Endodermal cell (in vitro differentiated cells): ENCODE results near the gene LAMA2. TPM values are rescaled to one million over a fixed set of nuclear protein-coding genes. Genes with fewer than 3 reads are reported as not detected.

Experiments
- DNase-seq: peaks from one replicate; pipeline ENCODE4 v3.0.0-alpha.2; 2017
- H3K27ac ChIP-seq: 2 replicates; pipeline ENCODE4 v1.5.1; 2013; ENCODE audit warnings: mild to moderate bottlenecking, low read depth, low read length, moderate library complexity
- H3K27me3 ChIP-seq: 2 replicates; pipeline ENCODE4 v1.6.1; 2013; ENCODE audit warnings: mild to moderate bottlenecking, low read length, moderate library complexity; ENCODE audit not compliant: insufficient read depth, control insufficient read depth, poor library complexity, severe bottlenecking
- H3K36me3 ChIP-seq: 2 replicates; pipeline ENCODE4 v1.7.0; 2013; ENCODE audit warnings: mild to moderate bottlenecking, low read length, moderate library complexity; ENCODE audit not compliant: control insufficient read depth, insufficient read depth
- H3K4me1 ChIP-seq: one replicate; pipeline ENCODE4 v1.7.0; 2013; ENCODE audit warnings: low read length; ENCODE audit not compliant: control insufficient read depth, insufficient read depth
- H3K4me3 ChIP-seq: 2 replicates; pipeline ENCODE4 v1.5.1; 2013; ENCODE audit warnings: mild to moderate bottlenecking, low read length, moderate library complexity
- H3K9ac ChIP-seq: 2 replicates; pipeline ENCODE4 v1.6.1; 2013; ENCODE audit warnings: mild to moderate bottlenecking, low read length, moderate library complexity; ENCODE audit not compliant: poor library complexity, severe bottlenecking; ENCODE audit errors: extremely low read depth
- H3K9me3 ChIP-seq: 2 replicates; pipeline ENCODE4 v1.6.1; 2013; ENCODE audit warnings: mild to moderate bottlenecking, low read length, moderate library complexity; ENCODE audit not compliant: control insufficient read depth
- H3K27ac Mint-ChIP-seq: 2 replicates; pipeline ENCODE4 v1.8.0; 2020; ENCODE audit warnings: mixed read lengths
- H3K27me3 Mint-ChIP-seq: 2 replicates; pipeline ENCODE4 v1.8.0; 2021; ENCODE audit warnings: mild to moderate bottlenecking, mixed read lengths; ENCODE audit not compliant: insufficient read depth
- H3K36me3 Mint-ChIP-seq: 2 replicates; pipeline ENCODE4 v1.8.0; 2020; ENCODE audit warnings: low read depth, mixed read lengths
- H3K4me1 Mint-ChIP-seq: 2 replicates; pipeline ENCODE4 v1.8.0; 2020; ENCODE audit warnings: mixed read lengths
- H3K4me3 Mint-ChIP-seq: 2 replicates; pipeline ENCODE4 v1.8.0; 2020; ENCODE audit warnings: mild to moderate bottlenecking, moderate library complexity, mixed read lengths
- H3K9me3 Mint-ChIP-seq: 2 replicates; pipeline ENCODE4 v1.8.0; 2020; ENCODE audit warnings: mild to moderate bottlenecking, mixed read lengths
- CTCF ChIP-seq: fragments of 200-600 bp; sonication (generic); conservative IDR thresholded peaks from 2 replicates; pipeline ENCODE4 v1.5.0; 2021; ENCODE audit warnings: antibody characterized with exemption, mild to moderate bottlenecking
- WGBS, 2 experiments: methylation state at CpG; one replicate each; pipeline versions ENCODE4 v1.1.5 to v1.1.7; 2013; ENCODE audit warnings: missing lambda C conversion rate in 2 of 2, mixed read lengths in 1 of 2; ENCODE audit not compliant: insufficient coverage in 1 of 2, insufficient read length in 1 of 2; 5-methylcytosine and 5-hydroxymethylcytosine counted together
- total RNA-seq, 2 donors: library from RNA; stranded (reverse); fragmentation: NEBNext Ultra II Directional in 1 of 2; extraction: Animal tissue kit (Norgen Biotek cat#: 25700) in 1 of 2; gene quantifications; 2 replicates in 1 of 2; 3 replicates in 1 of 2; pipeline ENCODE4 v1.2.1, GENCODE V29; 2021

Gene LAMA2
- total RNA-seq, 2 donors from 2014 or later, result 2.3 to 4.1 TPM

GRCh38 chr6:129534926-129535325 is 652.0 kb downstream of the LAMA2 start:
- Histone ChIP-seq H3K27ac (no peak overlapping the region), H3K4me1 (no peaks in the 10 kb centered on the region), H3K27me3 (no peaks in the 10 kb centered on the region), H3K9ac (no peak overlapping the region), H3K36me3 (no peaks in the 10 kb centered on the region), H3K9me3 (peaks cover 20% of the 10 kb centered on the region), H3K4me3 (no peak overlapping the region)
- H3K27me3 Mint-ChIP-seq, result no peaks in the 10 kb centered on the region
- no peaks in the 10 kb centered on the region for H3K36me3 Mint-ChIP-seq
- H3K4me3 Mint-ChIP-seq, result no peak overlapping the region
- H3K27ac Mint-ChIP-seq, result no peak overlapping the region
- no peak for DNase-seq
- H3K4me1 Mint-ChIP-seq, result peaks cover 9% of the 10 kb centered on the region
- no peak for TF ChIP-seq CTCF
- peaks cover 14% of the 10 kb centered on the region for H3K9me3 Mint-ChIP-seq

DNA sequence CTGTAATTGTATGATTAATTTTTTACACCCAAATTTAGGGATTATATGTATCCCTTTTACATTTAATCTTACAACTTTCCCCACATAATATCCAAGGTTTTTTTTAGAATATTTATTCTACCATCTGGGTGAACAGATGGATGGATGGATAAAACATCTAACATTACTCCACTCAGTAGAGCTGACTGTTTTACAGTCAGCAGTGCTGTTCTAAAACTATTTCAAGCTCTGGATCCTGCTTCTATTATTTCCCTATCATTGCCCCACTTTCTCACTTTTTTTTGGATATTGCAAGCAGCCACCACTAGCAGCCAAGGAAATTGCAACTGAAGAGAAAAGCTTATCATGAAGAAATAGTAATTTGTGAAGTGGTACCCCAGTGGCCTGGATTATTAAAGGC is 653.3 kb downstream of the LAMA2 start:
- no peaks in the 10 kb centered on the region for H3K4me1 ChIP-seq
- H3K9ac ChIP-seq, result no peak overlapping the region
- no peaks in the 10 kb centered on the region for H3K27me3 Mint-ChIP-seq
- H3K4me3 Mint-ChIP-seq, result no peak overlapping the region
- no peaks in the 10 kb centered on the region for H3K27me3 ChIP-seq
- H3K36me3 ChIP-seq, result no peaks in the 10 kb centered on the region
- no peak overlapping the region for H3K27ac ChIP-seq
- no peaks in the 10 kb centered on the region for H3K36me3 Mint-ChIP-seq
- H3K4me1 Mint-ChIP-seq, result peaks cover 9% of the 10 kb centered on the region
- H3K27ac Mint-ChIP-seq, result no peak overlapping the region
- peaks cover 14% of the 10 kb centered on the region for H3K9me3 Mint-ChIP-seq
- peaks cover 20% of the 10 kb centered on the region for H3K9me3 ChIP-seq
- no peak overlapping the region for H3K4me3 ChIP-seq
- no peak for TF ChIP-seq CTCF
- no peak for DNase-seq

GRCh38 chr6:129539032-129539431 is 656.1 kb downstream of the LAMA2 start:
- DNase-seq, result peak; percentile 57
- Histone ChIP-seq H3K9ac (no peak overlapping the region), H3K27me3 (no peaks in the 10 kb centered on the region), H3K4me1 (no peaks in the 10 kb centered on the region), H3K9me3 (peaks cover 7% of the 10 kb centered on the region), H3K27ac (no peak overlapping the region), H3K36me3 (peaks cover 3% of the 10 kb centered on the region), H3K4me3 (no peak overlapping the region)
- TF ChIP-seq CTCF, result no peak
- Mint-ChIP-seq H3K4me1 (peaks cover 9% of the 10 kb centered on the region), H3K4me3 (no peak overlapping the region), H3K36me3 (no peaks in the 10 kb centered on the region), H3K9me3 (peaks cover under 1% of the 10 kb centered on the region), H3K27ac (no peak overlapping the region), H3K27me3 (no peaks in the 10 kb centered on the region)
- 90% methylated on average over 2 of the region's 2 CpGs; no CpG with 5 or more reads in 1 of the 2 experiments for WGBS, 2 experiments
